Measurements from ENCODE around the gene MRPS6. TPM values are rescaled to one million over a fixed set of nuclear protein-coding genes. Genes with fewer than 3 reads are reported as not detected.

MRPS6 gene
- total and polyA plus RNA-seq, 2 experiments from 2014 or later: 13.7 to 83.9 TPM

- H3K79me2 ChIP-seq (ENCODE audit: insufficient read depth): 0 out of 2 replicates have a peak, but pooled peaks cover 4% of the 10 kb centered on the region
- no peak overlapping the region for H3K4me3 ChIP-seq
- no peaks in the 10 kb centered on the region for H3F3A ChIP-seq (ENCODE audit: insufficient read depth)
- in situ Hi-C loops (cut with MboI): no loop called here
- peak; percentile 16 for DNase-seq
- no peaks in the 10 kb centered on the region for H3K9me2 ChIP-seq (ENCODE audit: insufficient read depth)
- H4K20me1 ChIP-seq (ENCODE audit: insufficient read depth): no peaks in the 10 kb centered on the region
- TF ChIP-seq EZH2phosphoT487 (IDR thresholded peaks at IDR 0.05; ENCODE audit: insufficient read depth, low read depth): no peak
- no peak for TF ChIP-seq EZH2 (IDR thresholded peaks at IDR 0.05; ENCODE audit: insufficient read depth, poor library complexity, severe bottlenecking)
- no peaks in the 10 kb centered on the region for H3K27me3 ChIP-seq (replicated peaks; ENCODE audit: insufficient read depth)
- no peak overlapping the region for H2AFZ ChIP-seq
- H3K27ac ChIP-seq: no peak overlapping the region
- H3K4me1 ChIP-seq (ENCODE audit: insufficient read depth): no peaks in the 10 kb centered on the region
- H3K9ac ChIP-seq: no peak overlapping the region
- H3K36me3 ChIP-seq (ENCODE audit: low read depth): no peaks in the 10 kb centered on the region
- no peaks in the 10 kb centered on the region for H3K9me3 ChIP-seq (ENCODE audit: low read depth)
- no peak overlapping the region for H3K4me2 ChIP-seq (ENCODE audit: unreplicated experiment)
- WGBS, 2 experiments (ENCODE audit: low coverage in 1 of 2, low lambda C conversion rate in 2 of 2, missing lambda C conversion rate in 2 of 2): 85 to 89% methylated on average over 10 of the region's 10 CpGs
Measured at GRCh38 chr21:34147792-34148418, 74.5 kb downstream of the MRPS6 start.

- Histone ChIP-seq H3F3A (ENCODE audit: insufficient read depth) (no peaks in the 10 kb centered on the region), H3K9me2 (ENCODE audit: insufficient read depth) (no peaks in the 10 kb centered on the region), H3K9ac (no peak overlapping the region), H4K20me1 (ENCODE audit: insufficient read depth) (no peaks in the 10 kb centered on the region), H3K27me3 (replicated peaks; ENCODE audit: insufficient read depth) (no peaks in the 10 kb centered on the region), H2AFZ (no peak overlapping the region), H3K4me2 (ENCODE audit: unreplicated experiment) (no peak overlapping the region), H3K9me3 (ENCODE audit: low read depth) (no peaks in the 10 kb centered on the region), H3K4me3 (no peak overlapping the region), H3K79me2 (ENCODE audit: insufficient read depth) (0 out of 2 replicates have a peak, but pooled peaks cover under 1% of the 10 kb centered on the region), H3K4me1 (ENCODE audit: insufficient read depth) (no peaks in the 10 kb centered on the region), H3K27ac (no peak overlapping the region), H3K36me3 (ENCODE audit: low read depth) (no peaks in the 10 kb centered on the region)
- TF ChIP-seq EZH2phosphoT487 (IDR thresholded peaks at IDR 0.05; ENCODE audit: insufficient read depth, low read depth): no peak
- TF ChIP-seq EZH2 (IDR thresholded peaks at IDR 0.05; ENCODE audit: insufficient read depth, poor library complexity, severe bottlenecking): no peak
- in situ Hi-C loops (cut with MboI): no loop called here
- 97% methylated on average over 3 of the region's 3 CpGs for WGBS, 2 experiments (ENCODE audit: low coverage in 1 of 2, low lambda C conversion rate in 2 of 2, missing lambda C conversion rate in 2 of 2)
- DNase-seq: no peak
Measured at GRCh38 chr21:34148419-34148804, 75.0 kb downstream of the MRPS6 start.

- Histone ChIP-seq H3K9ac (no peak overlapping the region), H3K79me2 (ENCODE audit: insufficient read depth) (no peaks in the 10 kb centered on the region), H3K4me1 (ENCODE audit: insufficient read depth) (no peaks in the 10 kb centered on the region), H3K4me2 (ENCODE audit: unreplicated experiment) (no peak overlapping the region), H3K4me3 (no peak overlapping the region), H3K27me3 (replicated peaks; ENCODE audit: insufficient read depth) (no peaks in the 10 kb centered on the region), H3K27ac (no peak overlapping the region), H3K9me3 (ENCODE audit: low read depth) (no peaks in the 10 kb centered on the region), H3K36me3 (ENCODE audit: low read depth) (no peaks in the 10 kb centered on the region), H2AFZ (no peak overlapping the region), H4K20me1 (ENCODE audit: insufficient read depth) (no peaks in the 10 kb centered on the region), H3K9me2 (ENCODE audit: insufficient read depth) (no peaks in the 10 kb centered on the region), H3F3A (ENCODE audit: insufficient read depth) (no peaks in the 10 kb centered on the region)
- in situ Hi-C loops (cut with MboI): no loop called here
- no peak for DNase-seq
- 87 to 88% methylated on average over 7 of the region's 7 CpGs for WGBS, 2 experiments (ENCODE audit: low coverage in 1 of 2, low lambda C conversion rate in 2 of 2, missing lambda C conversion rate in 2 of 2)
- TF ChIP-seq EZH2phosphoT487 (IDR thresholded peaks at IDR 0.05; ENCODE audit: insufficient read depth, low read depth) (no peak), EZH2 (IDR thresholded peaks at IDR 0.05; ENCODE audit: insufficient read depth, poor library complexity, severe bottlenecking) (no peak)
Measured at GRCh38 chr21:34148826-34149558, 75.6 kb downstream of the MRPS6 start.

GRCh38 chr21:34152500-34152899, 79.1 kb downstream of the MRPS6 start:
- Histone ChIP-seq H3K27me3 (replicated peaks; ENCODE audit: insufficient read depth) (no peaks in the 10 kb centered on the region), H3K9me3 (ENCODE audit: low read depth) (no peaks in the 10 kb centered on the region), H3K4me2 (ENCODE audit: unreplicated experiment) (no peak overlapping the region), H3K4me1 (ENCODE audit: insufficient read depth) (no peaks in the 10 kb centered on the region), H3K36me3 (ENCODE audit: low read depth) (no peaks in the 10 kb centered on the region), H3K27ac (no peak overlapping the region), H3K79me2 (ENCODE audit: insufficient read depth) (no peaks in the 10 kb centered on the region), H3K9me2 (ENCODE audit: insufficient read depth) (no peaks in the 10 kb centered on the region), H2AFZ (no peak overlapping the region), H3K4me3 (no peak overlapping the region), H3F3A (ENCODE audit: insufficient read depth) (no peaks in the 10 kb centered on the region), H4K20me1 (ENCODE audit: insufficient read depth) (no peaks in the 10 kb centered on the region), H3K9ac (no peak overlapping the region)
- no peak for TF ChIP-seq EZH2phosphoT487 (IDR thresholded peaks at IDR 0.05; ENCODE audit: insufficient read depth, low read depth)
- TF ChIP-seq EZH2 (IDR thresholded peaks at IDR 0.05; ENCODE audit: insufficient read depth, poor library complexity, severe bottlenecking): no peak
- 95 to 97% methylated on average over 5 of the region's 5 CpGs for WGBS, 2 experiments (ENCODE audit: low coverage in 1 of 2, low lambda C conversion rate in 2 of 2, missing lambda C conversion rate in 2 of 2)
- no peak for DNase-seq
- in situ Hi-C loops (cut with MboI): no loop called here
